ENCODE data around the gene COLGALT1.

DNA sequence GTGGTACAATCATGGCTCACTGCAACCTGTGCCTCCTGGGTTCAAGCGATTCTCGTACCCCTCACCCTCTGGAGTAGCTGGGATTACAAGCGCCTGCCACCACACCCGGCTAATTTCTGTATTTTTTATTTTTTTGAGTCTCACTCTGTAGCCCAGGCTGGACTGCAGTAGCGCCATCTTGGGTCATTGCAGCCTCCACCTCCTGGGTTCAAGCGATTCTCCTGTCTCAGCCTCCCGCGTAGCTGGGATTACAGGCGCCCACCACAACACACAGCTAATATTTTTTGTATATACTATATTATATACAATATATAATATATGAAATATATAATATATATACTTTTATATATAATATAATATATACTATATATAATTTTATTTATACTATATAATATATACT is 52.5 kb downstream of the COLGALT1 start:
- no peak for TF ChIP-seq CTCF (tag by site-specific recombination; IDR thresholded peaks at IDR 0.05)
- TF ChIP-seq ZNF513 (tag by site-specific recombination; IDR thresholded peaks at IDR 0.05), result no peak
- no peak for TF ChIP-seq ATF2 (tag by site-specific recombination; IDR thresholded peaks at IDR 0.05; ENCODE audit: low read depth)
